K562 (cell line): ENCODE data around the gene PNRC1. TPM values are rescaled to one million over a fixed set of nuclear protein-coding genes. Genes with fewer than 3 reads are reported as not detected.
A peak's percentile ranks its signal among the peaks of the same experiment; 100 is the strongest.

Experiments used
- ARID1B ChIP-seq: fragments of 450-650 bp; IDR thresholded peaks from 2 replicates; pipeline ENCODE4 v1.6.1; 2016; ENCODE audit warnings: antibody characterized with exemption, mild to moderate bottlenecking, inconsistent platforms
- ARID2 ChIP-seq: fragments of 450-650 bp; IDR thresholded peaks from 2 replicates; pipeline ENCODE4 v1.6.1; 2017; ENCODE audit warnings: antibody characterized with exemption, mild to moderate bottlenecking
- CREB3 ChIP-seq: fragments of 450-650 bp; conservative IDR thresholded peaks from 2 replicates; pipeline ENCODE4 v1.6.1; 2016; ENCODE audit warnings: missing genetic modification characterization, low read depth, mild to moderate bottlenecking, missing compliant biosample characterization, moderate library complexity
- ESRRA ChIP-seq: fragments of 450-650 bp; IDR thresholded peaks from 2 replicates; pipeline ENCODE4 v1.6.1; 2014; ENCODE audit warnings: low read depth, mild to moderate bottlenecking, moderate library complexity, borderline replicate concordance
- ETV6 ChIP-seq, 3 experiments: fragments of 150-350 bp in 1 of 3; sonication (generic) in 1 of 3; formaldehyde crosslinking in 1 of 3; IDR thresholded peaks; 2 replicates each; pipeline versions ENCODE4 v1.6.1 to v1.8.0; 2014 to 2022; ENCODE audit warnings: borderline replicate concordance in 2 of 3, low read depth in 2 of 3, antibody characterized with exemption in 1 of 3, low read length in 1 of 3, mild to moderate bottlenecking in 1 of 3, missing genetic modification reagents in 1 of 3
- HES1 ChIP-seq: fragments of 450-650 bp; IDR thresholded peaks from 2 replicates; pipeline ENCODE4 v1.6.1; 2016; ENCODE audit warnings: low read depth, mild to moderate bottlenecking, moderate library complexity
- JUN ChIP-seq, 2 experiments: sonication (generic) in 1 of 2; formaldehyde crosslinking in 1 of 2; IDR thresholded peaks; 2 replicates each; pipeline versions ENCODE4 v1.6.1 to v1.8.0; 2012 to 2022; ENCODE audit warnings: borderline replicate concordance in 2 of 2, mild to moderate bottlenecking in 2 of 2, improper control_type of control experiment in 1 of 2, low read depth in 1 of 2, low read length in 1 of 2, missing genetic modification reagents in 1 of 2
- MTA2 ChIP-seq: fragments of 450-650 bp; IDR thresholded peaks from 2 replicates; pipeline ENCODE4 v1.6.1; 2016; ENCODE audit warnings: low read depth
- NFATC3 ChIP-seq: fragments of 450-650 bp; IDR thresholded peaks from 2 replicates; pipeline ENCODE4 v1.6.1; 2017; ENCODE audit warnings: mild to moderate bottlenecking
- NFE2 ChIP-seq: IDR thresholded peaks from 2 replicates; pipeline ENCODE4 v1.6.1; 2014; ENCODE audit warnings: antibody characterized with exemption, low read depth
- PCBP2 ChIP-seq: fragments of 200-400 bp; formaldehyde crosslinking; IDR thresholded peaks from 2 replicates; pipeline ENCODE4 v1.6.1; 2018; ENCODE audit warnings: low read length, low read depth, mild to moderate bottlenecking, moderate library complexity; ENCODE audit not compliant: poor library complexity, severe bottlenecking
- PTBP1 ChIP-seq: fragments of 200-400 bp; formaldehyde crosslinking; IDR thresholded peaks from 2 replicates; pipeline ENCODE4 v1.6.1; 2017; ENCODE audit warnings: low read depth, low read length
- SNIP1 ChIP-seq: fragments of 450-650 bp; IDR thresholded peaks from 2 replicates; pipeline ENCODE4 v1.7.1; 2017; ENCODE audit warnings: low read depth, mild to moderate bottlenecking
- SP1 ChIP-seq: sonication (generic); formaldehyde crosslinking; IDR thresholded peaks from 2 replicates; pipeline ENCODE4 v1.8.1; 2022; ENCODE audit warnings: mild to moderate bottlenecking, missing genetic modification reagents
- SUPT5H ChIP-seq: fragments of 450-650 bp; IDR thresholded peaks from 2 replicates; pipeline ENCODE4 v1.6.1; 2016
- THRAP3 ChIP-seq: fragments of 450-650 bp; IDR thresholded peaks from 2 replicates; pipeline ENCODE4 v1.6.1; 2016; ENCODE audit warnings: mild to moderate bottlenecking, inconsistent platforms, borderline replicate concordance
- ZNF212 ChIP-seq: fragments of 450-650 bp; formaldehyde crosslinking; IDR thresholded peaks from 2 replicates; pipeline ENCODE4 v1.4.0; 2020; ENCODE audit warnings: mild to moderate bottlenecking
- ZNF23 ChIP-seq: fragments of 250-450 bp; sonication (Bioruptor Pico); IDR thresholded peaks from 2 replicates; pipeline ENCODE4 v1.4.0; 2020; ENCODE audit warnings: mild to moderate bottlenecking
- ZNF24 ChIP-seq: fragments of 450-650 bp; IDR thresholded peaks from 2 replicates; pipeline ENCODE4 v1.6.1; 2016
- ZNF408 ChIP-seq: fragments of 250-450 bp; sonication (Bioruptor Pico); IDR thresholded peaks from 2 replicates; pipeline ENCODE4 v1.4.0; 2020; ENCODE audit warnings: low read depth, mild to moderate bottlenecking, moderate library complexity
- ZNF707 ChIP-seq: fragments of 250-450 bp; sonication (Bioruptor Pico); conservative IDR thresholded peaks from 2 replicates; pipeline ENCODE4 v1.8.0; 2022; ENCODE audit warnings: inconsistent platforms, mild to moderate bottlenecking, moderate library complexity
- ZNF764 ChIP-seq: fragments of 250-450 bp; sonication (Bioruptor Pico); IDR thresholded peaks from 2 replicates; pipeline ENCODE4 v1.4.0; 2020; ENCODE audit warnings: low read depth, mild to moderate bottlenecking, moderate library complexity
- polyA plus RNA-seq, 8 experiments: library from polyadenylated mRNA; depleted of rRNA in 4 of 8; stranded (reverse) in 5 of 8; unstranded in 3 of 8; fragments of >200 nt; fragmentation: Nextera tagmentation in 2 of 8; fragmentation: Illumina TruSeq in 1 of 8; extraction: Ambion mirVana in 2 of 8; extraction: Trizol in 1 of 8; gene quantifications; 2 replicates each; pipeline versions ENCODE4 v1.2.1 to v1.2.3, GENCODE V29; 2011 to 2014; ENCODE audit warnings: inconsistent platforms in 1 of 8, missing spikeins in 1 of 8
- total RNA-seq, 7 experiments: library from RNA; depleted of rRNA in 6 of 7; stranded (reverse); fragments of >200 nt in 6 of 7; fragmentation: Illumina TruSeq in 2 of 7; extraction: Trizol in 2 of 7; gene quantifications; 2 replicates each; pipeline versions ENCODE4 v1.2.1 to v1.2.3, GENCODE V29; 2011 to 2021; ENCODE audit warnings: low replicate concordance in 1 of 7
- TF ChIP-seq, protein P1 (sequence below): conservative IDR thresholded peaks from 2 replicates; pipeline ENCODE4 v1.6.1; 2011; ENCODE audit warnings: low read depth, mild to moderate bottlenecking, low read length; ENCODE audit not compliant: control insufficient read depth
- TF ChIP-seq, protein P2 (sequence below): fragments of 250-450 bp; sonication (Bioruptor Pico); IDR thresholded peaks from 2 replicates; pipeline ENCODE4 v1.8.0; 2021; ENCODE audit warnings: mild to moderate bottlenecking, moderate library complexity

Gene PNRC1
- total and polyA plus RNA-seq, 9 of the 15 experiments (the other 6 are each of a cell fraction or from before 2014, with no cell fraction given), result 1.2 to 10.8 (median 6.5) TPM

DNA sequence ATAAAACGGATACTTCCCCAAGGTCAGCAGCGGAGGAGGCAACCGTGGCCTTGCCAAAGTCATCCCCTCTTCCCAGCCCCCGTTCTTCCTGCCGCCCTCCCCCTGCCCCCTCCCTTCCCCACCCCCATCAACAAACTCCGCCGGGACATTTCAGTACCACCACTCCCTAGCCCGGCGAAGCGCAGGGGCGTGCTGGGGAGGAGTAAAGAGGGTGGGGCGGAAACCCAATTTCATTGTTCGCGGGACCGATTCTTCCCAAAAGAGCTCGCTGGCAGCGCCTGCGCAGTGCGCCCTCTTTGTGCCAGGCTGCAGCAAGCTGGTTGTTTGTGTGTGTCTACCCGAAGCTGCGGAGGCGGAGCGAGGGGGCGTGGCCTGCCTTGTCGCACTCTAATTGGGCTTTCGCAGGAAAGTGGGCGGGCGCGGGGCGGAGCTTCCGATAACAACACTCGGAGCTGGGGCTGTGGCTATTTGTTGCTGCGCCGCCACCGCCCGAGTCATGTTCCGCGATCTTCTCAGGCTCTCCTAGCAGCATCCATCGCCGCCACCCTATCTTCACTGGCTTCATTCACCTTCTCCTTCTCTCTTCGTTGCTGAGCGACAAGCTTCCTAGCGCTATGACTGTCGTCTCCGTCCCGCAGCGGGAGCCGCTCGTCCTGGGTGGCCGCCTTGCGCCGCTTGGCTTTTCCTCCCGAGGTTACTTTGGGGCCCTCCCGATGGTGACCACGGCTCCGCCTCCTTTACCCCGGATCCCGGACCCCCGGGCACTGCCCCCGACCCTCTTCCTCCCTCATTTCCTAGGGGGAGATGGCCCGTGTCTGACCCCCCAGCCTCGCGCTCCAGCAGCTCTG lies at the start of gene PNRC1 (continued):
- no peak for TF ChIP-seq PCBP2
- no peak for TF ChIP-seq ZNF23 (CRISPR knock-in tag)
- TF ChIP-seq ARID1B, result no peak
- TF ChIP-seq ZNF408 (CRISPR knock-in tag), result no peak
- TF ChIP-seq NFATC3, result no peak
- TF ChIP-seq CREB3 (tag), result no peak
- no peak for TF ChIP-seq ZNF24
- TF ChIP-seq, protein P1, sequence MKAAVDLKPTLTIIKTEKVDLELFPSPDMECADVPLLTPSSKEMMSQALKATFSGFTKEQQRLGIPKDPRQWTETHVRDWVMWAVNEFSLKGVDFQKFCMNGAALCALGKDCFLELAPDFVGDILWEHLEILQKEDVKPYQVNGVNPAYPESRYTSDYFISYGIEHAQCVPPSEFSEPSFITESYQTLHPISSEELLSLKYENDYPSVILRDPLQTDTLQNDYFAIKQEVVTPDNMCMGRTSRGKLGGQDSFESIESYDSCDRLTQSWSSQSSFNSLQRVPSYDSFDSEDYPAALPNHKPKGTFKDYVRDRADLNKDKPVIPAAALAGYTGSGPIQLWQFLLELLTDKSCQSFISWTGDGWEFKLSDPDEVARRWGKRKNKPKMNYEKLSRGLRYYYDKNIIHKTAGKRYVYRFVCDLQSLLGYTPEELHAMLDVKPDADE, result 0 out of 2 replicates have a peak, but pooled peaks have one; percentile 49
- no peak for TF ChIP-seq HES1
- no peak for TF ChIP-seq ZNF707
- TF ChIP-seq ESRRA, result no peak
- TF ChIP-seq ZNF764 (CRISPR knock-in tag), result no peak
- TF ChIP-seq PTBP1, result no peak
- TF ChIP-seq, protein P2, sequence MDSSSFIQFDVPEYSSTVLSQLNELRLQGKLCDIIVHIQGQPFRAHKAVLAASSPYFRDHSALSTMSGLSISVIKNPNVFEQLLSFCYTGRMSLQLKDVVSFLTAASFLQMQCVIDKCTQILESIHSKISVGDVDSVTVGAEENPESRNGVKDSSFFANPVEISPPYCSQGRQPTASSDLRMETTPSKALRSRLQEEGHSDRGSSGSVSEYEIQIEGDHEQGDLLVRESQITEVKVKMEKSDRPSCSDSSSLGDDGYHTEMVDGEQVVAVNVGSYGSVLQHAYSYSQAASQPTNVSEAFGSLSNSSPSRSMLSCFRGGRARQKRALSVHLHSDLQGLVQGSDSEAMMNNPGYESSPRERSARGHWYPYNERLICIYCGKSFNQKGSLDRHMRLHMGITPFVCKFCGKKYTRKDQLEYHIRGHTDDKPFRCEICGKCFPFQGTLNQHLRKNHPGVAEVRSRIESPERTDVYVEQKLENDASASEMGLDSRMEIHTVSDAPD (CRISPR knock-in tag), result no peak
- TF ChIP-seq MTA2, result no peak
- TF ChIP-seq SUPT5H, result peak; percentile 89
- TF ChIP-seq JUN (IDR thresholded peaks at IDR 0.05; ENCODE audit: borderline replicate concordance, low read depth, low read length), result no peak; the same call in 1 of the 2 replicates
- no peak for TF ChIP-seq JUN (CRISPR knock-in tag; IDR thresholded peaks at IDR 0.05; ENCODE audit: borderline replicate concordance)
- no peak for TF ChIP-seq THRAP3
- peak; percentile 97 for TF ChIP-seq SP1 (CRISPR knock-in tag)
- TF ChIP-seq ZNF212 (CRISPR knock-in tag), result no peak
- TF ChIP-seq ARID2, result no peak
- TF ChIP-seq SNIP1, result no peak
- TF ChIP-seq ETV6 (IDR thresholded peaks at IDR 0.05; ENCODE audit: borderline replicate concordance in 1 of 2, low read depth in 2 of 2, low read length in 1 of 2), result no peak
- no peak for TF ChIP-seq ETV6 (CRISPR knock-in tag; IDR thresholded peaks at IDR 0.05; ENCODE audit: borderline replicate concordance)
- no peak for TF ChIP-seq NFE2
